ENCODE results near the gene MRPL51.

MRPL51 gene

DNA sequence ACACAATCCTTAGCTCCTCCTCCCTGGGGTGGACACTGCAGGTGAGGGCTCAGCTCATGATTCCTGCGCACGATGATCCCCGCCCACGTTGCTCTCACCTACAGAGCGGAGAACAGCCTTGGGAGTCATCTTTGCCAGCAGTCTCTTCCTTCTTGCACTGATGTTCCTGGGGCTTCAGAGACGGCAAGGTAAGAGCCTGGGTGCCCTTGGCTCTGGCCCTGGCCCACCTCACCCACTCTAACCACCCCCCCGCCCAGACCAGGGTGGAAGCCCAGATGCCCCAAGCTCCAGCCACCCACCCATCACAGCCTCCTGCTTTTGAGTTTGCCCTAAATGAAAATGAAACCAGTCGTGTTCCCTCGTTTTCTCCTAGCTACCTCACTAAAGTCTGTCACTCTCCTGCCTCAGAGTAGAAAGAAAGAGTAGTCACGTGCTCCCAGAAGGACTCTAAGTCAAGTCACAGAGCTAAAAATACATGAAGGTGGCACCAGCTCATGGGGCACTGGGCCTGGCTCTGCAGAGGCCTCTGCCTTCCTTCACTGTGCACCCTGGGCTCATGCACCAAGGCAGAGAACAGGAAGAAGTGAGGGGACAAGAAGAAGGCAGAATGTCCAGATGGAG is 32.2 kb downstream of the MRPL51 start:
- DNase-seq = no peak

DNA sequence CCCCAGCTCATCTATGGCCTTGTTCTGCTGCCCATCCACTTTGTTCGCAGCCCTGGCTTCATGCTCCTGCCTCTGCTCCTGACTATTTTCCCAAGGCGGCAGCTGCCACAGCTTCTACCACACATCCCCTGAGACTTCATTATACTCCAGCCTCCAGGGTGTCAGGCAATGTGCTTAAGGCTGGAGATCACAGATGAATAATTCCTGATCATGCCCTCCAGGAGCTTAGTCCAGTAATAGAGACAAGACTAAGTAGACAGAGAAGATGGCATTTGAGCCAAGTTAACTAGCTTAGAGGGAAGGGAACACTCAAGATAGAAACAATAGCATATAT is 34.1 kb downstream of the MRPL51 start:
- no peak for DNase-seq

GRCh38 chr12:6458281-6459003 is 34.6 kb downstream of the MRPL51 start:
- no peak for DNase-seq

DNA sequence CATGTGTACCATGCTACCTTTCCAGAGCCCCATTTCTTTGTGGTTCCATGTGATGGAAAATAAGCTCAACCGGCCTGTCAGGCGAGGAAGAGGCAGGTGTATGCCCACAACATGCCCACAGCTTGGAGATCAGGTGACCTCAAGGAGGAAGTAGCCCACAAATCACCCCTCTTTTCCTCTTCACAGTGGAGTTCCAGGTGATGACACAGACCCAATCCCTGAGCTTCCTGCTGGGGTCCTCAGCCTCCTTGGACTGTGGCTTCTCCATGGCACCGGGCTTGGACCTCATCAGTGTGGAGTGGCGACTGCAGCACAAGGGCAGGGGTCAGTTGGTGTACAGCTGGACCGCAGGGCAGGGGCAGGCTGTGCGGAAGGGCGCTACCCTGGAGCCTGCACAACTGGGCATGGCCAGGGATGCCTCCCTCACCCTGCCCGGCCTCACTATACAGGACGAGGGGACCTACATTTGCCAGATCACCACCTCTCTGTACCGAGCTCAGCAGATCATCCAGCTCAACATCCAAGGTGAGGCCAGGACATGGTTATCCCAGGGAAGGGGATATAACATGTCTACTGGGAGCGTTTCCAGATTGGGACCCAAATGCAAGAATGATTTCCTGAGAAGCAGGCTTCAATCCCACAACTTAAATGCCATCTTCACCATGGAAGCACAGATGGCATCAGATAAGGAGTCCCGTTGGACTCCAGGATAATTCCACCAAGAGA is 35.7 kb downstream of the MRPL51 start:
- no peak for DNase-seq

GRCh38 chr12:6452944-6453630 is 40.0 kb downstream of the MRPL51 start:
- no peak for DNase-seq

GRCh38 chr12:6452245-6452943 is 40.7 kb downstream of the MRPL51 start:
- DNase-seq = no peak

GRCh38 chr12:6451348-6452244 is 41.5 kb downstream of the MRPL51 start, which contains the start of gene TAPBPL:
TSS of gene TAPBPL (plus strand) at chr12:6452042. CDS start at chr12:6452249, 207 bp downstream.
- no peak for DNase-seq

GRCh38 chr12:6450869-6451347 is 42.2 kb downstream of the MRPL51 start:
- no peak for DNase-seq

DNA sequence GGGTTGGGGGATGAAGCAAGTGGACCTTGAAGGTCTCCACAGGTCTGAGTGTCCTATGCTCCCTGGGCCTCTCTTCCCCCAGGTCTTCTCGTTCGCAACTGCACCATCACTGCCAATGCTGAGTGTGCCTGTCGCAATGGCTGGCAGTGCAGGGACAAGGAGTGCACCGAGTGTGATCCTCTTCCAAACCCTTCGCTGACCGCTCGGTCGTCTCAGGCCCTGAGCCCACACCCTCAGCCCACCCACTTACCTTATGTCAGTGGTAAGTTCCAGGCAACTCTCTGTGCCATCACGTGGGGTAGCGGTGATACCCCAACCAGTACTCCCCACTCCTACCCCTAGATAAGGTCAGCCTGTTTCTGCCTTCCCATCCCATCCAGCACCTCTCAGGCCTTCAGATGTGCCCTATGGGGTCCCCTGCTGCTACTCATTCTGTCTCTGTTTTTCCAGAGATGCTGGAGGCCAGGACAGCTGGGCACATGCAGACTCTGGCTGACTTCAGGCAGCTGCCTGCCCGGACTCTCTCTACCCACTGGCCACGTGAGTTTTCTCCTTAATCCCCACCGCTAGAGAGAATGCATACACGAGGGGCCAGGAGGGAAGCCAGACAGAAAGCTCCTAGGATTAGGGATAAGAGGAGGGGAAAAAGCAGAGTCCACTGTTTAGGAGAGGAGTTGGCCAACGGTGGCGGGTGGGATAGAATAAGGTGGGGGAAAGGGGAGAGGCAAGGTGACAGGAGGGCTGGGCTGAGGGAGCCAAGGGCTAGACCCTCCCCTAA is 42.8 kb downstream of the MRPL51 start:
- no peak for DNase-seq

DNA sequence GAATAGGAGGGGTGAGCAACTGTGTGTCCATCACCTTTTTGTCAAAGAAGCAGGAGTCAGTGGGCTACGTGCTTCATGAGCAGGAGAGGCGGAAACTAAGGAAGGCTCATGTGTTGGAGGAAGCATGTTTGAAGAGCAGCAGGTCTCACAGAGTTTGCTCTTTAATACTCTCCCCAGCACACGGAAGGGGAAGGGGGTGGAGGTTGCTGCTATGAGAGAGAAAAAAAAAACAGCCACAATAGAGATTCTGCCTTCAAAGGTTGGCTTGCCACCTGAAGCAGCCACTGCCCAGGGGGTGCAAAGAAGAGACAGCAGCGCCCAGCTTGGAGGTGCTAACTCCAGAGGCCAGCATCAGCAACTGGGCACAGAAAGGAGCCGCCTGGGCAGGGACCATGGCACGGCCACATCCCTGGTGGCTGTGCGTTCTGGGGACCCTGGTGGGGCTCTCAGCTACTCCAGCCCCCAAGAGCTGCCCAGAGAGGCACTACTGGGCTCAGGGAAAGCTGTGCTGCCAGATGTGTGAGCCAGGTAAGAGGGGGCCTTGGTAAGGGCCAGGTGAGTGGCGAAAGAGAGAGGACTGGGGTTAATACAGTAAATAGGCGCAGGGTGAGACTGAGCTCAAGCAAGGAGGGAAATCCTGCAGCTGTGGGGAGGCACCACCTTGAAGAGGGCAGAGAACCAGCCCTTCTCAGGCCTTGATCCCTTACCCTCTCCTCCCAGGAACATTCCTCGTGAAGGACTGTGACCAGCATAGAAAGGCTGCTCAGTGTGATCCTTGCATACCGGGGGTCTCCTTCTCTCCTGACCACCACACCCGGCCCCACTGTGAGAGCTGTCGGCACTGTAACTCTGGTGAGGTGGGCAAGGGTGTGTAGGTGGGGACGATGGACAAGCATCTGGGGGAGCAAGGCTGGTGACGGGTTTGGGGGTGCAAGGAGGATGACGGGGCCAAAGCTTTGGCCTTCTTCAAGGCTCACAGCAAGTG is 48.1 kb downstream of the MRPL51 start, which contains the start of gene CD27:
CD27 (plus strand) TSS at position 252 of the 985 bp plus-strand sequence; CDS start at position 393, 141 bp downstream.
- DNase-seq = no peak

GRCh38 chr12:6444031-6444430 is 49.0 kb downstream of the MRPL51 start:
- DNase-seq = no peak

- DNase-seq = no peak
Observed at GRCh38 chr12:6443361-6443983, 49.6 kb downstream of the MRPL51 start.

DNA sequence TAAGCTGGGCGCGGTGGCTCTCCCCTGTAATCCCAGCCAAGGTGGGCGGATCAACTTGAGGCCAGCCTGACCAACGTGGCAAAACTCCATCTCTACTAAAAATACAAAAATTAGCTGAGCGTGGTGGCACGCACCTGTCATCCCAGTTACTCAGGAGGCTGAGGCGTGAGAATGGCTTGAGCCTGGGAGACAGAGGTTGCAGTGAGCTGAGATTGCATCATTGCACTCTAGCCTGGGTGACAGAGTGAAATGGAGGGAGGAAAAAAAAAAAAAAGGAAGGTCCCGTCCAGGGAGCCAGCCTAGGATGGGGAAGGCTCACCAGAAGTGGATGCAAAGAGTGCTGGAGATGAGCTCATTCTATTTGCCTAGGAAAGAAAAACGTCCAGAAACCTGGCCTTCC is 50.2 kb downstream of the MRPL51 start:
- DNase-seq = no peak
